HK-2 (cell line): ENCODE data around the gene THUMPD3.

Source experiments
- DNase-seq: peaks from one replicate; pipeline ENCODE4 v3.0.0-alpha.2; 2018; ENCODE audit not compliant: unreplicated experiment

Gene THUMPD3, protein sequence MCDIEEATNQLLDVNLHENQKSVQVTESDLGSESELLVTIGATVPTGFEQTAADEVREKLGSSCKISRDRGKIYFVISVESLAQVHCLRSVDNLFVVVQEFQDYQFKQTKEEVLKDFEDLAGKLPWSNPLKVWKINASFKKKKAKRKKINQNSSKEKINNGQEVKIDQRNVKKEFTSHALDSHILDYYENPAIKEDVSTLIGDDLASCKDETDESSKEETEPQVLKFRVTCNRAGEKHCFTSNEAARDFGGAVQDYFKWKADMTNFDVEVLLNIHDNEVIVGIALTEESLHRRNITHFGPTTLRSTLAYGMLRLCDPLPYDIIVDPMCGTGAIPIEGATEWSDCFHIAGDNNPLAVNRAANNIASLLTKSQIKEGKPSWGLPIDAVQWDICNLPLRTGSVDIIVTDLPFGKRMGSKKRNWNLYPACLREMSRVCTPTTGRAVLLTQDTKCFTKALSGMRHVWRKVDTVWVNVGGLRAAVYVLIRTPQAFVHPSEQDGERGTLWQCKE

GRCh38 chr3:9362731-9363530 lies at the start of gene THUMPD3:
TSS of gene THUMPD3 (plus strand) at chr3:9363054. CDS start at chr3:9365069, 2,015 bp downstream.
- peak; percentile 88 for DNase-seq

DNA sequence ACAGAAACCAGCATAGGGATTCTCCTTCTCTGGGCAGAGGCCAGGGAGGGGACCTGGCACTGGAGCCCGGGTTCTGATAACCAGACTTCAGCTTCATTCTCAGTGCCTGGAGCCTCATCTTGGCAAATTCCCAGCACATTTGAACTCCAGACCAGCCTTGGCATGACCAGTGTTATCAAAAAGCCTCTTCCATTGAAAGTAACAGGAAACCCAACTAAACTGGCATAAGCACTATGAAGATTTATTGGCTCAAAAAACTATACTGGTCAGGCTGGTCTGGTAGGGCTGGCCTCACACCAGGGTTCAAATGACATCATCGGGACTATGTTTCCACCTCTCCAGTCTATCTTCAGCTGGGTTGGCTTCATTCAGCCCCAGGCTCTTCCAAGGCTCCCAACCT lies 48.1 kb upstream of the THUMPD3 start:
- no peak for DNase-seq

- no peak for DNase-seq
These were observed 45.9 kb upstream of the THUMPD3 start for GRCh38 chr3:9316881-9317361.

DNA sequence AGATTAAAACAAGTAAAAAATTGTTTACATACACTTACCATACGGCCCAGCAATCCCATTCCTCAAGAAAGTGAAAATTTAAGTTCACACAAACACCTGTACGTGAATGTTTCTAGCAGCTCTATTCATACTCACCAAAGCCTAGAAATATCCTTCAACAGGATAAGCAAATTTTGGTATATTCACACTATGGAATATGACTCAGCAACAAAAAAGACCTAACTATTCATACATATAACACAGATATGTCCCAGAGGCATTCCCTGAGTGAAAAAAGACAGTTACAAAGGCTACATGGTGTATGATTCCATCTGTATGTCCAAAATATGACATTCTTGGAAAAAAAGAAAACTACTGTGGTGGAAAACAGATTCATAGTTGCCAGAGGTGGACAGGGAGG lies 40.1 kb upstream of the THUMPD3 start:
- no peak for DNase-seq

- DNase-seq, result no peak
These were observed 37.9 kb upstream of the THUMPD3 start for GRCh38 chr3:9324944-9325343.

DNA sequence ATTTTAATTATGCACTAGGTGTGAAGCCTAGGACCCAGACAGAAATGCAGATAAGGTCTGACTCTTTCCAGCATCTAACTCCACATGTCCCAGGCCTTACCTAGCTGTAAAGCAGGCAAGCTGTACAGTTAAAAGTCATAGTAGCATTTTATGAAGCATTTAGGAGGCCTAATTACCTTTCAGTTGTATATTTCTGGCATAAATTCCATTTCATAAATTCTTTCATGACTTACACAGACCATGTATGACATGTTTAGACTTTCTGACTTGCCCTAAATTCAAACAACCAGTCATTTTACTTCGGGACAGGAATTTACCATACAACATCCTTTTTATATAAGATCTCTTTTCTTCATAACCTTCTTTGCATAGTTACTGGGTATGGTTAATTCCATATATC lies 35.3 kb upstream of the THUMPD3 start:
- DNase-seq, result no peak

- DNase-seq, result no peak
These were observed 32.6 kb upstream of the THUMPD3 start for GRCh38 chr3:9330166-9330703.

DNA sequence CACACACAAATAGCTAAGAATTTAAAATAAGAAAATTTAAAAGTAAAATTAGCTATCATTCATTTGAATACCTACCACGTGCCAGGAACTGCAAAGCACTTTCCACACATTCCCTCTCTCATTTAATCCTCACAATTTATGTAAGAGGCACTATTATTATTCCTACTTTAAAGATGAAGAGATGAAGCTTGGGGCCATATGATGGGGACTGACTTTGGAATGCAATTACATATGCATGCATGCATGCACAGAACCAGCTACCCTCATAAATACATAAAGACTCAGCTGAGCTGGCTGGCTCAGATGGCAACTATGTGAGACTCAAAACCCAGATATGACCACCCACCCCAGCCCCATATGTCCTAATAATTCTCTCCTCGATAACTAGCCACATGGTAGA lies 31.7 kb upstream of the THUMPD3 start:
- no peak for DNase-seq

- no peak for DNase-seq
These were observed 30.4 kb upstream of the THUMPD3 start for GRCh38 chr3:9332250-9333030.

DNA sequence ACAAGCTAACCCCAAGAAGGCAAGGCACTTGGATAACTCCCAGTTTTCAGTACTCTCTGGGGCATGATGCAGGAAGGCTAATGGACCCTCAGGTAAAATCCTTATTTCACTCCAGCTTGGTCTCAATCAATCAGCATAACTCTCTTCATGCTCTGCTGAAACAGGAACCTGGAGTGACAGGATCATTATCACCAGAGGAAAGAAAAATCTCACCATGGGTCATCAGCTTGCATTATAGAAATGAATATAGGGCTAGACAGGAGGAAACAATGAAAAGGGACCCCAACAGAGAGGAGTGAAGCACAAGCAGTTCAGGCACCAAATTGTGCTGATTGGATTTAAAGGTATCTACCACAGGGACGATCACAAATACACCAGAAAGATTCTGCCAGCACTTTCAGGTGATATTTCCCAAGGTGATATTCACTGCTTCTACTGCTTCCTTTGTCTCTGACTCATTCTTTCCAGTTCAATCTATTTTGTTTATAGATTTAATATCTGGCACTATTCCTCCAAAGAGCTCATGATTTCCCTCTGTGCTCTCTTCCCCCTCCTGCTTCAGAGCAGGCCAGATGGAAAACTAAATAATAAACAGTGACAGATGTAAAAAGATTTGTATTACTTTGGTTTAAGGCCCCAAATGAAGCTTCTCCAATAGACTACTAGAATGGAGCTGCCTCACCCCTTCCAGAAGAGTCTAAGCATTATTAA lies 22.9 kb upstream of the THUMPD3 start:
- no peak for DNase-seq

- DNase-seq, result no peak
These were observed 22.4 kb upstream of the THUMPD3 start for GRCh38 chr3:9340472-9340902.

DNA sequence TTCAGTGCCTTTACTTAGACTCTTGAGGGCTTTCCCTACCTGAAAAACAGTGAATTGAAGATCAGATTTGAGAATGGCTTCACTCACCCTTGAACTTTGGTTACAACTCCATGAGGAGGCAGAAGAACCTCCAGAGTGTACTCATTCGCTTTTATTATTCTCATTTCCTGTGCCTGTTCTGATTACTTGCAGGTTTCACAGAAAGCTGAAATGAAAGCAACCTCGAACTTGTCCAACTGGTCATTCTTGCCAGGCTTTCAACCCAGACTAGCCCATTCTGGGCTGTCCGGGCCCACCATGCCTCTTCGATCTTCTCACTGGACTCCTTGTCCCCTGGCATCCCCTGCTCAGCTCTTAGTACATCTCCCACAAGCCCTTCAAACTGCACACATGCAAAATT lies 20.2 kb upstream of the THUMPD3 start:
- no peak for DNase-seq

GRCh38 chr3:9343115-9343514 lies 19.7 kb upstream of the THUMPD3 start:
- no peak for DNase-seq

- DNase-seq, result no peak
These were observed 17.8 kb upstream of the THUMPD3 start for GRCh38 chr3:9345041-9345440.

DNA sequence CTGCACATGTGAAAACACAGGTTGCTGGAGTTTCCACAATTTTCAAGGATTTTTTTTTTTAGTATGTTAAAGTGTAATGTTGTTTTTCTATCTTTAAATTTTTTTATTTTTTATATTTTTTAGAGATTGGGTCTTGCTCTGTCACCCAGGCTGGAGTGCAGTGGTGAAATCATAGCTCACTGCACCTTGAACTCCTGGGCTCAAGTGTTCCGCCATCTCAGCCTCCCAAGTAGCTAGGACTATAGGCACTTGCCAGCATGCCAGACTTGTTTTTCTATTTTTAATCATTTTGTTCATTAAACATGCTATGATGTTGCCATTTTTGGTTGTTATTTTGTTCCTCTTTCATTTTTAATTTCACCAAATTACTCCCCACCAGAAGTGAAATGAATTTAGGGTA lies 16.7 kb upstream of the THUMPD3 start:
- no peak for DNase-seq

DNA sequence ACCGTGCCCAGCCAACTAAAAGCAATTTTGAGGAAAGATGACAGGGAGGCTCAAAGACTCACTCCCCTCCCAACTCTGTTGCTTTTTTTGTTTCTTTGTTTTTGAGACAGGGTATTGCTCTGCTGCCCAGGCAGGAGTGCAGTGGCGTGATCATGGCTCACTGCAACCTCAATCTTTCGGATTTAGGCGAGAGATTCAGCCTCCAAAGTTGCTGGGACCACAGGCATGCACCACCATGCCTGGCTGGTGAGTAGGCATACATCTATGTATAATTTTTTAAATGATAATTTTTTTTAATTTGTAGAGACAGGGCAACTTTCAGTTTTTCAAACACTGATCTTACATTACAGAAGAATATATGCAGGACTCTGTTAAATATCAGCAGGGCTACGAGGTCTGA lies 15.8 kb upstream of the THUMPD3 start:
- no peak for DNase-seq

GRCh38 chr3:9347887-9348286 lies 15.0 kb upstream of the THUMPD3 start:
- DNase-seq, result no peak

GRCh38 chr3:9349321-9350117 lies 13.3 kb upstream of the THUMPD3 start:
- peak; percentile 42 for DNase-seq

GRCh38 chr3:9351709-9352126 lies 11.1 kb upstream of the THUMPD3 start:
- no peak for DNase-seq
